ENCODE data around the gene COL4A6. TPM values are rescaled to one million over a fixed set of nuclear protein-coding genes. Genes with fewer than 3 reads are reported as not detected.

Gene COL4A6
- total and polyA plus RNA-seq, 2 of the 8 experiments (the other 6 are each of a cell fraction or from before 2014, with no cell fraction given): 5.9 to 11.8 TPM

DNA sequence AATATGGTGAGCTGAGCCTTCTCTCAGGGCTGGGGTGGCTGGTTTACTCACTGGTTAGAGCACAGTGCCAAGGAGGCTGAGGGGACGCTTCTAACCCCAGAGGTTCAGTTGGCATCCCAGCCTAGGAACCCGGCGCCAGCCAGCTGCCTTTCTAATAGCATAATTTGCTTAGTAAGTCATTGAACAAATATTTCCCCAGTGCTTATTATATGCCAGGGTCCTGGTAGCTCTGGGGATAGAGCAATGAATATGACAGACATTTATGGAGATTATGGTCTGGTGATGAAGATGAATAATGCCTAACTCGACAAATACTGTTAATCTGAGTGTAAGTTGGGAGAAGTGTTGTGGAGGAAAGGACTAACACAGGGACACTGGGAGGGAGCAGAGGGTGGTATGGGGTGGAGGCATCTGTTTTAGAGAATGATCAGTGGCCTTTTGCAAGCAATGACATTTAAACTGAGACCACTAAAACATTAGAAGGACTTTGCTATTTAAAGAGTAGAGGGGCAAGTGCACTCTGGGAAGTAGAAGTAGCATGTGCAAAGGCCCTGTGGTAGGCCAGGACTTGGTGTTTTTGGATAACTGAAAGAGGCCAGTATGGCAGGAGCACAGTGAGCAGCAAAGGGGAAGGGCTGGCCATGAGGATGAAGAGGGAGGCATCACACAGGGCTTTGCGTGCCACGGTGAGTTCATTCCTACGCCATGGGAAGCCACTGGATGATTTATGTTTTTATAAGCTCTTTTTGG, 274.7 kb downstream of the COL4A6 start:
- H3K79me1 ChIP-seq (ENCODE audit: low read depth, low read length): no peaks in the 10 kb centered on the region
- H2AK5ac ChIP-seq (ENCODE audit: low read depth, low read length): no peak overlapping the region
- H3K27ac ChIP-seq (ENCODE audit: low read depth, low read length): no peak overlapping the region
- H4K91ac ChIP-seq (replicated peaks; ENCODE audit: insufficient read length, low read length): no peak overlapping the region
- no peak overlapping the region for H3K4ac ChIP-seq (replicated peaks; ENCODE audit: insufficient read length, low read depth, low read length)
- H3K9me3 ChIP-seq (ENCODE audit: insufficient read depth in 2 of 2, low read depth in 1 of 2, low read length in 1 of 2): no peaks in the 10 kb centered on the region
- no peak overlapping the region for H2BK120ac ChIP-seq (replicated peaks; ENCODE audit: low read depth, low read length)
- H2AFZ ChIP-seq (ENCODE audit: low read length): no peak overlapping the region
- CTCF ChIA-PET (ENCODE audit: partially characterized antibody): interaction anchor here (0.6 to 2.2 kb wide), 3 partner anchors 10 to 415 kb away, joined by 3 to 6 read pairs (median 5); no protein-coding TSS in a partner anchor
- 78% methylated on average over 7 of the region's 7 CpGs; no CpG with 5 or more reads in 1 of the 2 experiments for WGBS, 2 experiments (ENCODE audit: extremely low coverage in 1 of 2, insufficient coverage in 1 of 2, insufficient read length in 1 of 2, insufficient replicate concordance in 2 of 2, low coverage in 1 of 2, low lambda C conversion rate in 2 of 2, missing lambda C conversion rate in 1 of 2)
- H3K18ac ChIP-seq (ENCODE audit: extremely low read depth, low read length): no peak overlapping the region
- no peak overlapping the region for H3K14ac ChIP-seq (ENCODE audit: insufficient read length)
- no peaks in the 10 kb centered on the region for H3K36me3 ChIP-seq (ENCODE audit: control insufficient read depth in 2 of 4, insufficient read depth in 4 of 4, low read length in 3 of 4)
- H3K56ac ChIP-seq (replicated peaks; ENCODE audit: insufficient read length, low read depth, low read length): no peak overlapping the region
- POLR2A ChIA-PET (ENCODE audit: partially characterized antibody): interaction anchor here (0.7 kb wide), 1 partner anchor 11 kb away, joined by 4 read pairs; no protein-coding TSS in a partner anchor
- H4K5ac ChIP-seq (ENCODE audit: insufficient read length, low read depth, low read length): no peak overlapping the region
- no peaks in the 10 kb centered on the region for H3K4me1 ChIP-seq (replicated peaks in 1 of 4; ENCODE audit: control insufficient read depth in 3 of 4, insufficient read depth in 4 of 4, low read length in 3 of 4)
- no peak overlapping the region for H4K8ac ChIP-seq (ENCODE audit: extremely low read depth, insufficient read depth, low read length)
- H2BK15ac ChIP-seq (ENCODE audit: low read length): no peak overlapping the region
- no peaks in the 10 kb centered on the region for H4K20me1 ChIP-seq (replicated peaks in 1 of 2; ENCODE audit: control insufficient read depth in 1 of 2, insufficient read depth in 2 of 2, low read length in 2 of 2)
- H3K4me3 ChIP-seq (ENCODE audit: extremely low read depth in 1 of 4, insufficient read depth in 2 of 4, low read depth in 3 of 4, low read length in 4 of 4): no peak overlapping the region
- H3K4me2 ChIP-seq (ENCODE audit: insufficient read depth in 1 of 2, low read depth in 2 of 2, low read length in 2 of 2): no peak overlapping the region
- no peak overlapping the region for H2BK5ac ChIP-seq (ENCODE audit: low read depth, low read length)
- H3K23ac ChIP-seq (ENCODE audit: insufficient read length): no peak overlapping the region
- no peak overlapping the region for H3K9ac ChIP-seq (replicated peaks in 1 of 4; ENCODE audit: extremely low read depth in 1 of 4, low read depth in 3 of 4, low read length in 3 of 4)
- H2BK20ac ChIP-seq (ENCODE audit: low read length): no peak overlapping the region
- H2BK12ac ChIP-seq (ENCODE audit: low read depth, low read length): no peak overlapping the region
- DNase-seq (ENCODE audit: low read depth in 1 of 2, low spot score in 2 of 2) (no peak), FAIRE-seq (no peak)
- H3K23me2 ChIP-seq (ENCODE audit: low read depth, low read length): no peaks in the 10 kb centered on the region
- H3K79me2 ChIP-seq (ENCODE audit: control insufficient read depth in 1 of 2, insufficient read depth in 2 of 2, low read length in 2 of 2): no peaks in the 10 kb centered on the region
- no peaks in the 10 kb centered on the region for H3K27me3 ChIP-seq (replicated peaks in 1 of 4; ENCODE audit: control insufficient read depth in 3 of 4, extremely low read depth in 1 of 4, insufficient read depth in 3 of 4, low read length in 3 of 4)
- TF ChIP-seq NANOG (IDR thresholded peaks at IDR 0.05; ENCODE audit: insufficient read depth, low read depth, low read length, poor library complexity, severe bottlenecking): no peak

All from H1 (cell line).